HCT116 (cell line): Measurements from ENCODE around the gene ANKRD13D. TPM values are rescaled to one million over a fixed set of nuclear protein-coding genes. Genes with fewer than 3 reads are reported as not detected.

ENCODE experiments used
- ATAC-seq: fragments of 200-7000 bp; cut with Tn5 transposase; 2 replicates; pipeline ENCODE4 v1.9.1; 2020; ENCODE audit warnings: mild to moderate bottlenecking, moderate library complexity
- BruUV-seq: library from RNA; stranded (reverse); fragments of 400-500 nt; replicated peaks from 2 replicates; lab custom pipeline; 2021; lab: Mats Ljungman, UMichigan
- CTCF ChIA-PET: fragments of 300-600 bp; sonication (Branson Sonifier 250); formaldehyde crosslinking; loops from one replicate; lab custom pipeline; 2021; ENCODE audit warnings: antibody characterized with exemption; lab: Charles Lee
- POLR2A ChIA-PET: fragments of 300-600, 350-600 bp; sonication (Branson Sonifier 250); formaldehyde crosslinking; loops from one replicate; lab custom pipeline; 2021; ENCODE audit warnings: antibody characterized with exemption; lab: Charles Lee
- RAD21 ChIA-PET, 2 experiments: fragments of 300-600 bp; sonication (Branson Sonifier 250); formaldehyde crosslinking; loops; one replicate each; lab custom pipeline; 2023; ENCODE audit warnings: low total read pairs in 2 of 2; ENCODE audit not compliant: uncharacterized antibody in 2 of 2, unreplicated experiment in 2 of 2, low non-redundant PET in 1 of 2; lab: Charles Lee
- DNase-seq: peaks from one replicate; pipeline ENCODE4 v3.0.0-alpha.2; 2010; ENCODE audit warnings: low read depth, low spot score
- H2AFZ ChIP-seq: fragments of 200-600 bp; shearing (Covaris generic), sonication (generic); 2 replicates; pipeline ENCODE4 v1.6.1; 2017; ENCODE audit warnings: low read depth, mixed run types, mixed read lengths, antibody characterized with exemption, low read length; ENCODE audit not compliant: poor library complexity, severe bottlenecking
- H3K27ac ChIP-seq: 2 replicates; pipeline ENCODE4 v1.5.1; 2012; ENCODE audit warnings: low read depth, low read length
- H3K27me3 ChIP-seq: fragments of 200-600 bp; sonication (generic); 2 replicates; pipeline ENCODE4 v1.6.1; 2016; ENCODE audit warnings: mixed run types, low read length, mixed read lengths; ENCODE audit not compliant: insufficient read depth
- H3K36me3 ChIP-seq, 2 experiments: fragments of 200-500 bp in 1 of 2; fragments of 200-600 bp in 1 of 2; sonication (Bioruptor generic) in 1 of 2; sonication (generic) in 1 of 2; 2 replicates each; pipeline versions ENCODE4 v1.5.1 to v1.6.1; 2014 to 2016; ENCODE audit warnings: low read length in 2 of 2, inconsistent platforms in 1 of 2, mixed read lengths in 1 of 2, mixed run types in 1 of 2; ENCODE audit not compliant: insufficient read depth in 2 of 2, control insufficient read depth in 1 of 2
- H3K4me1 ChIP-seq, 2 experiments: fragments of 200-600 bp in 1 of 2; sonication (generic) in 1 of 2; 2 replicates each; pipeline versions ENCODE4 v1.5.1 to v1.6.1; 2012 to 2017; ENCODE audit warnings: low read length in 2 of 2, inconsistent platforms in 1 of 2, mild to moderate bottlenecking in 1 of 2, mixed read lengths in 1 of 2, mixed run types in 1 of 2, moderate library complexity in 1 of 2; ENCODE audit not compliant: insufficient read depth in 2 of 2, control insufficient read depth in 1 of 2
- H3K4me2 ChIP-seq: fragments of 200-600 bp; sonication (generic); 2 replicates; pipeline ENCODE4 v1.6.1; 2017; ENCODE audit warnings: mixed run types, low read length, mixed read lengths
- H3K4me3 ChIP-seq, 2 experiments: fragments of 200-600 bp in 1 of 2; sonication (generic) in 1 of 2; replicated peaks in 1 of 2; 2 replicates each; pipeline ENCODE4 v1.5.1; 2011 to 2016; ENCODE audit warnings: low read length in 2 of 2, control low read depth in 1 of 2, low read depth in 1 of 2, mild to moderate bottlenecking in 1 of 2, mixed read lengths in 1 of 2, mixed run types in 1 of 2
- H3K79me2 ChIP-seq: fragments of 200-600 bp; sonication (generic); 2 replicates; pipeline ENCODE4 v1.6.1; 2017; ENCODE audit warnings: mild to moderate bottlenecking, mixed run types, low read length, moderate library complexity, mixed read lengths; ENCODE audit not compliant: insufficient read depth
- H3K9ac ChIP-seq: fragments of 200-600 bp; sonication (generic); 2 replicates; pipeline ENCODE4 v1.6.1; 2016; ENCODE audit warnings: low read length, mixed read lengths
- H3K9me2 ChIP-seq: fragments of 200-600 bp; sonication (generic), shearing (Covaris generic); 2 replicates; pipeline ENCODE4 v1.6.1; 2017; ENCODE audit warnings: mixed run types, mild to moderate bottlenecking, moderate library complexity; ENCODE audit not compliant: insufficient read depth
- H3K9me3 ChIP-seq, 2 experiments: fragments of 200-500 bp in 1 of 2; fragments of 200-600 bp in 1 of 2; sonication (Bioruptor generic) in 1 of 2; sonication (generic) in 1 of 2; 2 replicates each; pipeline ENCODE4 v1.6.1; 2014 to 2017; ENCODE audit warnings: low read length in 2 of 2, mixed read lengths in 2 of 2, inconsistent platforms in 1 of 2, low read depth in 1 of 2, mild to moderate bottlenecking in 1 of 2, mixed run types in 1 of 2, moderate library complexity in 1 of 2; ENCODE audit not compliant: control insufficient read depth in 1 of 2, insufficient read depth in 1 of 2
- H4K20me1 ChIP-seq: fragments of 200-600 bp; sonication (generic), shearing (Covaris generic); 2 replicates; pipeline ENCODE4 v1.6.1; 2017; ENCODE audit warnings: mixed run types, mild to moderate bottlenecking, moderate library complexity; ENCODE audit not compliant: insufficient read depth
- CBX3 ChIP-seq: IDR thresholded peaks from 2 replicates; pipeline ENCODE4 v1.6.1; 2012; ENCODE audit warnings: low read depth
- CEBPB ChIP-seq: IDR thresholded peaks from 2 replicates; pipeline ENCODE4 v1.6.1; 2012; ENCODE audit warnings: low read depth
- EGR1 ChIP-seq: IDR thresholded peaks from 2 replicates; pipeline ENCODE4 v1.6.1; 2012; ENCODE audit warnings: low read depth
- EZH2phosphoT487 ChIP-seq: fragments of 200-600 bp; IDR thresholded peaks from 2 replicates; pipeline ENCODE4 v1.6.1; 2018; ENCODE audit warnings: antibody characterized with exemption, borderline replicate concordance
- FOSL1 ChIP-seq: IDR thresholded peaks from 2 replicates; pipeline ENCODE4 v1.6.1; 2012; ENCODE audit warnings: low read depth
- POLR2AphosphoS5 ChIP-seq: IDR thresholded peaks from 2 replicates; pipeline ENCODE4 v1.6.1; 2011; ENCODE audit warnings: mild to moderate bottlenecking, low read depth, low read length, moderate library complexity
- RAD21 ChIP-seq: IDR thresholded peaks from 2 replicates; pipeline ENCODE4 v1.6.1; 2012; ENCODE audit warnings: low read depth, mild to moderate bottlenecking
- SIN3A ChIP-seq: IDR thresholded peaks from 2 replicates; pipeline ENCODE4 v1.6.1; 2012; ENCODE audit warnings: low read depth
- SP1 ChIP-seq: IDR thresholded peaks from 2 replicates; pipeline ENCODE4 v1.6.1; 2012; ENCODE audit warnings: low read depth
- TCF7L2 ChIP-seq: IDR thresholded peaks from 2 replicates; pipeline ENCODE4 v1.7.0; 2011; ENCODE audit warnings: borderline replicate concordance, inconsistent platforms; ENCODE audit not compliant: insufficient read depth, insufficient read length; ENCODE audit errors: extremely low read depth
- YY1 ChIP-seq: IDR thresholded peaks from 2 replicates; pipeline ENCODE4 v1.6.1; 2011; ENCODE audit warnings: low read length, low read depth, moderate library complexity, mild to moderate bottlenecking; ENCODE audit not compliant: insufficient replicate concordance; ENCODE audit errors: extremely low read depth
- ZFX ChIP-seq: fragments of 450-650 bp; IDR thresholded peaks from 2 replicates; pipeline ENCODE4 v1.6.1; 2017
- ZNF274 ChIP-seq: fragments of 200-500 bp; sonication (Bioruptor generic); IDR thresholded peaks from 2 replicates; pipeline ENCODE4 v1.6.1; 2014; ENCODE audit warnings: mild to moderate bottlenecking, low read depth, low read length, inconsistent platforms
- intact Hi-C: fragments of 100-400 bp; cut with micrococcal nuclease; formaldehyde crosslinking; loops from 2 replicates; pipeline ENCODE4 v1.10.0; 2022
- total RNA-seq: library from RNA; stranded (reverse); gene quantifications from one replicate; pipeline ENCODE4 v1.2.1, GENCODE V29; 2021; ENCODE audit not compliant: unreplicated experiment
- TF ChIP-seq, protein P1 (sequence below): IDR thresholded peaks from 2 replicates; pipeline ENCODE4 v1.6.1; 2012; ENCODE audit warnings: low read depth
- TF ChIP-seq, protein P2 (sequence below): IDR thresholded peaks from 2 replicates; pipeline ENCODE4 v1.6.1; 2012
- TF ChIP-seq, protein P3 (sequence below): IDR thresholded peaks from 2 replicates; pipeline ENCODE4 v1.6.1; 2011; ENCODE audit warnings: mild to moderate bottlenecking, low read length, moderate library complexity; ENCODE audit not compliant: insufficient replicate concordance; ENCODE audit errors: extremely low read depth

The ANKRD13D gene
- total RNA-seq, 1 experiment from 2014 or later, result 61.1 TPM

DNA sequence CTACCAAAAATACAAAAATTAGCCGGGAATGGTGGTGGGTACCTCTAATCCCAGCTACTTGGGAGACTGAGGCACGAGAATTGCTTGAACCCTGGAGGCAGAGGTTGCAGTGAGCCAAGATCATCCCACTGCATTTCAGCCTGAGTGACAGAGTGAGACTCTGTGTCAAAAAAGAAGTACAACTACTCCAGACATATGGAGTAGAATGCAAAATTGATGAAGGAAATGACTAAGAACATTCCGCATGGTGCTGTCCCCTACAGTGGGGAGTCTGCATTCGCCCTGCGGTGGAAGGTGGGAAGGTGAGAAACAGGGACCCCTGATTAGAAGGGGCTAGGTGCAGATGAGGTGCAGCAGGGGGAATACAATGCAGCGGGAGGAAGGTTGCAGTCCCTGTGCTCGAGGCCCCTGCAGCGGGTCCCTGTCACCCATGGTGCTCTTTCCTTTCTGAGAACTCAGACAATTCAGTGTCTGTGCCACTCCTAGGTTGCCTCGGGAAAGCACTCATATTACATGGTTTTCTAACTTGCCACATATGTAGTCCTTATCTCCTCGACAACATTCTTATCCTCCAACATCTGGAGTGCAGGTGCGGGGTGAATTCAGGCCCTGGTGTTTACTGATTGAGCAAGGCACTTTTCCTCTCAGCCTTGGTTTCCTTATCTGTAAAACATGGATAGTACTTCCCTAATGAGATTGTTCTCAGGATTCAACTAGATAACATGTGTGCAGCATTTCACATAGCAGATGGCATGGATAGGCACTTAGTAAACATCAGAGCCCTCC is 59.1 kb downstream of the ANKRD13D start:
- RAD21 ChIA-PET, result no interaction called here
- H3K27ac ChIP-seq, result no peak overlapping the region
- no peaks in the 10 kb centered on the region for H3K27me3 ChIP-seq
- H3K79me2 ChIP-seq, result no peaks in the 10 kb centered on the region; the same call in 1 of the 2 replicates
- CTCF ChIA-PET, result interaction anchor here (1.2 to 16.6 kb wide), 5 partner anchors 12 to 53 kb away, joined by 4 to 456 read pairs (median 5); partner anchors contain the start of genes CLCF1, PPP1CA and RAD9A
- TF ChIP-seq RAD21 (no peak), ZNF274 (no peak), SP1 (no peak), YY1 (no peak), CEBPB (no peak), SIN3A (no peak), FOSL1 (no peak), TCF7L2 (no peak), POLR2AphosphoS5 (no peak), EZH2phosphoT487 (no peak), ZFX (no peak), EGR1 (no peak), CBX3 (no peak)
- TF ChIP-seq, protein P1, sequence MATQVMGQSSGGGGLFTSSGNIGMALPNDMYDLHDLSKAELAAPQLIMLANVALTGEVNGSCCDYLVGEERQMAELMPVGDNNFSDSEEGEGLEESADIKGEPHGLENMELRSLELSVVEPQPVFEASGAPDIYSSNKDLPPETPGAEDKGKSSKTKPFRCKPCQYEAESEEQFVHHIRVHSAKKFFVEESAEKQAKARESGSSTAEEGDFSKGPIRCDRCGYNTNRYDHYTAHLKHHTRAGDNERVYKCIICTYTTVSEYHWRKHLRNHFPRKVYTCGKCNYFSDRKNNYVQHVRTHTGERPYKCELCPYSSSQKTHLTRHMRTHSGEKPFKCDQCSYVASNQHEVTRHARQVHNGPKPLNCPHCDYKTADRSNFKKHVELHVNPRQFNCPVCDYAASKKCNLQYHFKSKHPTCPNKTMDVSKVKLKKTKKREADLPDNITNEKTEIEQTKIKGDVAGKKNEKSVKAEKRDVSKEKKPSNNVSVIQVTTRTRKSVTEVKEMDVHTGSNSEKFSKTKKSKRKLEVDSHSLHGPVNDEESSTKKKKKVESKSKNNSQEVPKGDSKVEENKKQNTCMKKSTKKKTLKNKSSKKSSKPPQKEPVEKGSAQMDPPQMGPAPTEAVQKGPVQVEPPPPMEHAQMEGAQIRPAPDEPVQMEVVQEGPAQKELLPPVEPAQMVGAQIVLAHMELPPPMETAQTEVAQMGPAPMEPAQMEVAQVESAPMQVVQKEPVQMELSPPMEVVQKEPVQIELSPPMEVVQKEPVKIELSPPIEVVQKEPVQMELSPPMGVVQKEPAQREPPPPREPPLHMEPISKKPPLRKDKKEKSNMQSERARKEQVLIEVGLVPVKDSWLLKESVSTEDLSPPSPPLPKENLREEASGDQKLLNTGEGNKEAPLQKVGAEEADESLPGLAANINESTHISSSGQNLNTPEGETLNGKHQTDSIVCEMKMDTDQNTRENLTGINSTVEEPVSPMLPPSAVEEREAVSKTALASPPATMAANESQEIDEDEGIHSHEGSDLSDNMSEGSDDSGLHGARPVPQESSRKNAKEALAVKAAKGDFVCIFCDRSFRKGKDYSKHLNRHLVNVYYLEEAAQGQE, result no peak
- TF ChIP-seq, protein P2, sequence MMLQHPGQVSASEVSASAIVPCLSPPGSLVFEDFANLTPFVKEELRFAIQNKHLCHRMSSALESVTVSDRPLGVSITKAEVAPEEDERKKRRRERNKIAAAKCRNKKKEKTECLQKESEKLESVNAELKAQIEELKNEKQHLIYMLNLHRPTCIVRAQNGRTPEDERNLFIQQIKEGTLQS, result no peak
- TF ChIP-seq, protein P3, sequence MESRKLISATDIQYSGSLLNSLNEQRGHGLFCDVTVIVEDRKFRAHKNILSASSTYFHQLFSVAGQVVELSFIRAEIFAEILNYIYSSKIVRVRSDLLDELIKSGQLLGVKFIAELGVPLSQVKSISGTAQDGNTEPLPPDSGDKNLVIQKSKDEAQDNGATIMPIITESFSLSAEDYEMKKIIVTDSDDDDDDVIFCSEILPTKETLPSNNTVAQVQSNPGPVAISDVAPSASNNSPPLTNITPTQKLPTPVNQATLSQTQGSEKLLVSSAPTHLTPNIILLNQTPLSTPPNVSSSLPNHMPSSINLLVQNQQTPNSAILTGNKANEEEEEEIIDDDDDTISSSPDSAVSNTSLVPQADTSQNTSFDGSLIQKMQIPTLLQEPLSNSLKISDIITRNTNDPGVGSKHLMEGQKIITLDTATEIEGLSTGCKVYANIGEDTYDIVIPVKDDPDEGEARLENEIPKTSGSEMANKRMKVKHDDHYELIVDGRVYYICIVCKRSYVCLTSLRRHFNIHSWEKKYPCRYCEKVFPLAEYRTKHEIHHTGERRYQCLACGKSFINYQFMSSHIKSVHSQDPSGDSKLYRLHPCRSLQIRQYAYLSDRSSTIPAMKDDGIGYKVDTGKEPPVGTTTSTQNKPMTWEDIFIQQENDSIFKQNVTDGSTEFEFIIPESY, result no peak
- no TSS peak for BruUV-seq
- ATAC-seq, result no peak
- intact Hi-C loops, result no loop called here
- no peaks in the 10 kb centered on the region for H4K20me1 ChIP-seq
- no peaks in the 10 kb centered on the region for H3K36me3 ChIP-seq
- H3K9me2 ChIP-seq, result no peaks in the 10 kb centered on the region
- no peaks in the 10 kb centered on the region for H3K9me3 ChIP-seq
- H3K4me2 ChIP-seq, result no peak overlapping the region
- no peak overlapping the region for H2AFZ ChIP-seq
- POLR2A ChIA-PET, result interaction anchor here (0.7 kb wide), 1 partner anchor 72 kb away, joined by 3 read pairs; no protein-coding TSS in a partner anchor
- no peak overlapping the region for H3K4me3 ChIP-seq
- H3K4me1 ChIP-seq, result peaks cover 22 to 64% of the 10 kb centered on the region in 2 experiments
- DNase-seq, result no peak
- H3K9ac ChIP-seq, result no peak overlapping the region
